Fibroblast of the aortic adventitia (primary cell): ENCODE measurements around the gene ROPN1B. TPM values are rescaled to one million over a fixed set of nuclear protein-coding genes. Genes with fewer than 3 reads are reported as not detected.

Experiments
- DNase-seq: peaks from one replicate; pipeline ENCODE4 v3.0.0-alpha.2; 2010; ENCODE audit warnings: low read depth
- H3K4me3 ChIP-seq: 2 replicates; pipeline ENCODE4 v1.5.1; 2011; ENCODE audit warnings: low read depth, mild to moderate bottlenecking, control low read depth, low read length, moderate library complexity
- CTCF ChIP-seq: IDR thresholded peaks from 2 replicates; pipeline ENCODE4 v1.5.1; 2011; ENCODE audit warnings: mild to moderate bottlenecking, low read length, control low read depth, inconsistent platforms; ENCODE audit not compliant: insufficient read depth
- small RNA-seq: library from RNA; depleted of rRNA; stranded (forward); fragments of <200 nt; gene quantifications from one replicate; pipeline ENCODE3, GENCODE V24; 2012
- total RNA-seq: library from RNA; depleted of rRNA; stranded (reverse); fragments of >200 nt; gene quantifications from 2 replicates; pipeline ENCODE4 v1.2.3, GENCODE V29; 2012; ENCODE audit warnings: low replicate concordance

ROPN1B gene
- total RNA-seq, 1 donor, result not detected

DNA sequence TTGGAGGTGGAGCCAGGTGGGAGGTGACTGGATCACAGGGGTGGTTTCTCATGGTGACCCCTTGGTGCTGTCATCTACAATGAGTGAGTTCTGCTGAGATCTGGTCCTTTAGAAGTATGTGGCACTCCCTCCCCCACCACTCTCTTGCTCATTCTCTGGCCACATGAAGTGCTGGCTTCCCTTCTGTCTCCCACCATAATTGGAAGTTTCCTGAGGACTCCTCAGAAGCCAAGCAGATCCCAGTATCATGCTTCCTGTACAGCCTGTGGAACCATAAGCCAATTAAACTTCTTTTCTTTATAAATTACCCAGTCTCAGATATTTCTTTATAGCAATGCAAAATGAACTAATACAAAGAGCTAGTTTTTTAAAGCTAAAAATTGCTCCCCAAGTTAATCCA lies 60.3 kb downstream of the ROPN1B start:
- no peak overlapping the region for H3K4me3 ChIP-seq
- TF ChIP-seq CTCF, result no peak
- DNase-seq, result no peak

- DNase-seq, result no peak
- no peak overlapping the region for H3K4me3 ChIP-seq
- TF ChIP-seq CTCF, result no peak
Observed at GRCh38 chr3:126030455-126030854, 61.5 kb downstream of the ROPN1B start.

- TF ChIP-seq CTCF, result no peak
- no peak overlapping the region for H3K4me3 ChIP-seq
- DNase-seq, result no peak
Observed at GRCh38 chr3:126031981-126032471, 63.0 kb downstream of the ROPN1B start.

Small RNAs within 50 kb of the gene (small RNA-seq; reads per million reads assigned to genes)
- gene AC092903.1, result not detected

Other genes with a start within 250 kb of the ROPN1B start
- 40.0 and 65.7 TPM in 2 replicates for gene SLC41A3, start 114.9 kb downstream of the ROPN1B start, total RNA-seq
- gene ALDH1L1, start 211.4 kb downstream of the ROPN1B start, total RNA-seq, result 0.18 and 0.25 TPM in 2 replicates